CD4-positive, alpha-beta T cell treated with Interleukin-4 for 4 hours (primary cell): Measurements from ENCODE around the gene SLC4A8.
"Not testable (repeated sequence)": the region's sequence is repeated elsewhere in the genome, so short reads cannot be mapped to it uniquely, and the experiment has no call there.

Source experiments
- DNase-seq: peaks from one replicate; pipeline ENCODE4 v3.0.0-alpha.2; 2020

Gene SLC4A8

GRCh38 chr12:51430196-51430895 lies 5.7 kb downstream of the SLC4A8 start:
- DNase-seq = no peak

GRCh38 chr12:51432921-51433320 lies 8.3 kb downstream of the SLC4A8 start:
- DNase-seq = no peak

DNA sequence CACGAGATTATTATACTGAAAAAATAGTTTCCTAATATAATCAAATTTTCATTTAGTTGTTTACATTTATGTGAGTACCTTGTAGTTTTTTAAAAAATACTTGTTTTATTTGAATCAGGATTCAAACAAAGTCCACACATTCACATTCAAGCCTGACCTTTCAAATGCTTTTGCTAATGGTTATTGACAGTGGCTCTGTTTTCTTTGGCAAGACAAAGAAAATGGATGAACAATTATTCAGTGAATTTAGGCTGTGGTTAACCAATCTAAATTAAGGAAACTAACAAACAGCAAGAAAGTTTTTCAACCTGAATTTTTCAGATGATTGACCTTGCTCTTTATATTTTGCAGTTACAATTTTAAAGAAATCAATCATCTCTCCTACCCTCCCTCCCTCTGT lies 9.7 kb downstream of the SLC4A8 start:
- no peak for DNase-seq

GRCh38 chr12:51437431-51437830 lies 12.8 kb downstream of the SLC4A8 start:
- DNase-seq = no peak

DNA sequence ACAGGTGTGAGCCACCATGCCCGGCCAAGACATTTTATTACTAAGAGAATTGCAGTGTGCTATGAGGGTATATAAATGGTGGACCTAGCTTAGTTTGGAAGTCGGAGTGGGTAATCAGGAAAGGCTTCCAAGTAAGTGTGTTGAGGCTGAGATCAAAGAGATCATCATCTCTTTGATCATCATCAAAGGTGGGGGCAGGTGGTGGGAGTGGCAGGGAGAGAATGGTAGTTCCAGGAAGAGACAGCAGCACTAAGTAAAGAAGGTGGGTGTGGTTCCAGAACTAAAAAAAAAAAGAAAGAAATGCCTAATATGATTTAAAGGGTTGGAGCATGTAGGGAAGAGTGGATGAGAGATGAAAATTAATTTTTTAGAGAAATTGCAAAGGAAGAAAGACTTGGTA lies 14.7 kb downstream of the SLC4A8 start:
- no peak for DNase-seq

DNA sequence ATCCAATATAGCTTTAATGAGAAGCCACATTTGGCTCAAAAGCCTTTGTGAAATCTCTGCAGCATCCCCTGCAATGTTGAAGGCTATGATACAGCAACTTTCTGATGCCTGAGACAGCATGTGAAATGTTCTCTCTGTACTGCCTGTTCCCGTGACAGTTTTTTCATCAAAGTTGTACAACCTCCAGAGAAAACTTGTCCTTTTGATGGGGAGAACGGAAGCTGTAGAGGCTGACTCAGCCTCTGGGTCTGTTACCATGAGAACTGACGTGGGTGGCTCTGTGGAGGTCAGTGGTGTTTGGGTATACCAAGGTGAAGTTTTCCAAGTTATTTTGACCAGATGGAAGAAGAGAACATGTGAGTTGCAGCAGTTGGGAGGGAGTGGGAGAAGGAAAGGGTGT lies 17.0 kb downstream of the SLC4A8 start:
- no peak for DNase-seq

DNA sequence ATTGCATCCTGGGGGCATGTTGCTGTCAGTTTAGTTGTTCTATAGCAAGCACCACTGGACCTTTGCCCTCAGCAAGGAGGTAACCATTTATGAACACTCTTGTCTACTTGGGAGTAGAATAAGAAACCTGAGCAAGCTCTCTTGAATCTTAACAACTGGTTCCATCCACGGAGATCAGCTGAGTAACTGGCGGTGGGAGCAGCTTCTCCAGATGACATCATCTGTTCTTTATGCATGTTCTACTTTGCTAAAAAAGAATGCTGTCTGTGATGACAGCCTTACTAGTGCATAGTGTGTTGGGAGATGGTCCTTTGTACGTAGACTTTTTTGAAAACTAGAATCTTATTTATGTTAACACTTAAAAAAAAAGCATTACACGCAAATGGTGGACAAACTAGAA lies 17.7 kb downstream of the SLC4A8 start:
- no peak for DNase-seq

GRCh38 chr12:51443573-51443972 lies 18.9 kb downstream of the SLC4A8 start:
- DNase-seq = no peak

DNA sequence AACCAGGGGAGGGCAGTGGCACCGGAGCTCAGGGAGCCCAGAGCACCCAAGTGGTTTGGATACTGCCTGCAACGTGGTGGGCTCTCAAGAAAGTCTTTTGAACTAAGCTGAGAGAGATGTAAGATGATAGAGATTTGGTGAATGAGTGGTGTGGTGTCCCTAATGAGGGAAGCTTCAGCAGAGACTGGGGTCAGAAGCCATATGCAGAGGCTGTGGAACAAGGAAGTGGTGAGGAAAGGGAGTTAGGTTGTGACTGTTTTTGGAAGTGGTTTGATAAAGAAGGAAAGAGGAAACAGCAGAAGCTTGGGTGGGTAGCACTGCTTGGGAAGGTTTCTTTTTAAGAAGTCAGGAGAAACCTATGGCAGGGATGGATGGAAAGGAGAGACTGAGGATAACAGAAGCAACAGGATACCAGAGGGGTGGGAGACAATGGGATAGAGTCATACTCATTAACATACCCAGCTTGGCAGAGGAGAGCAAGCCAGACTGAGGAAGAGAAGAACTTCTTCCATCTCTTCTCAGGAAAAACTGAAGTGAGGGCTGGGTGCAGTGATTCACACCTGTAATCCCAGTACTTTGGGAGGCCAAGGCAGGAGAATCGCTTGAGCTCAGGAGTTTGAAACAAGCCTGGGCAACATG lies 24.1 kb downstream of the SLC4A8 start:
- DNase-seq = no peak

DNA sequence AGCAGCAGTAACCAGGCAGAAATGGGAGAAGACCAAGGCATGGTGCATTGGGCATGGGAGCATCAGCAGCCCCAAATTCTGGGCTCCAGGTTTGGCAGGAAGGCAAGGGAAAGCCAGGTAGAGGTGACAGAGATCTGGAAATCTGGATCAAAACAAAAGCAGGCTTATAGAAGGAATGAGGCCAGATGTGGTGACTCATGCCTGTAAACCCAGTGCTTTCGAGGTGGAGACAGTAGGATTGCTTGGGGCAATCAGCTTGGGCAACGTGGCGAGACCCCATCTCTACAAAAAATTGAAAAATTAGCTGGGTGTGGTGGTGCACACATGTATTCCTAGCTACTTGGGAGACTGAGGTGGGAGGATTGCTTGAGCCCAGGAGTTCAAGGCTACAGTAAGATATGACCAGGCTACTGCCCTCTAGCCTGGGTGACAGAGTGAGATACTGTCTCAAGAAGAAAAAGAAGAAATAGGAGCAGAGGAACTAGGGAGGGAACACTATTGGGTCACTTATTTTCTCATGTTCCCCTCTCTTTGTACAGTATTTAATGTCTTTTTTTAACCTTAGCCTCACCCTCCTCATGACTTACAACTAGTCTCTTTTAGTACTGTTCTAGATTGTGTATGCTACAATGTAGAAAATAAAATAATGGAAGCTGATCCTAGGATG lies 25.1 kb downstream of the SLC4A8 start:
- DNase-seq = no peak

DNA sequence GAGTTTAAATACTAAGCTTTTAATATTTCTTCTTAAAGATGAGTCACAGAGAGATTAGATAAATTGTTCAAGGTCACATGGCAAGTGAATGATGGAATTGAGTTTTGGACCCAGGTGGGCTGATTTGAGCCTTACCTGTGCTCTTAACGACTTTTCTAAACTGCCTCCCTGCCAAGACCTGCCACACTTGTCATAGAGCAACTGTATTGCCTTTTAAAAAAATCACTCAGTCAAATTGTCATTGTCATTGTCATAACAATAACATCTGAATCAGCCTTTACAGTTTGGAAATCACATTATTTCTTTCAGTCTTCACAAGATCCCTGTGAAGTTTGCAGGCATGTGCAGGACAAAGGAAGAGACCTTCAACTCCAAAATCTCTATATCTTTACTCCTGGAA lies 25.7 kb downstream of the SLC4A8 start:
- DNase-seq = no peak

DNA sequence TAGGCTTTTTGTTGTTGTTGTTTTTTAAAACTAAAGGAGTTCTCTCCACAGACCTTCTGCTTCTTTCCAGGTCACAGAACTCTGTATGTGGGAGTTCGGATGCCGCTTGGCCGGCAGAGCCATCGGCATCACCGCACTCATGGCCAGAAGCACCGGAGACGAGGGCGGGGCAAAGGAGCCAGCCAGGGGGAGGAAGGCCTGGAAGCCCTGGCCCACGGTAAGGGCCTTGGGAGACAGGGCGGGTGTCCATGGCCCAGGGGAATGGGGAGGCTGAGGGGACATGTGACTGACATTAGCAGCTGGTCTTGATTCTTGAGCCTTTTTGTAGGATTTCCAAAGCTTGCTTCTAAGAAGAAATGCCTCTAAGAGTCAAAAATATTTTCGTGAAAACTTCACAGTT lies 26.2 kb downstream of the SLC4A8 start:
- DNase-seq = no peak

- DNase-seq = not testable (repeated sequence)
These were observed 29.4 kb downstream of the SLC4A8 start for GRCh38 chr12:51454016-51454415.

DNA sequence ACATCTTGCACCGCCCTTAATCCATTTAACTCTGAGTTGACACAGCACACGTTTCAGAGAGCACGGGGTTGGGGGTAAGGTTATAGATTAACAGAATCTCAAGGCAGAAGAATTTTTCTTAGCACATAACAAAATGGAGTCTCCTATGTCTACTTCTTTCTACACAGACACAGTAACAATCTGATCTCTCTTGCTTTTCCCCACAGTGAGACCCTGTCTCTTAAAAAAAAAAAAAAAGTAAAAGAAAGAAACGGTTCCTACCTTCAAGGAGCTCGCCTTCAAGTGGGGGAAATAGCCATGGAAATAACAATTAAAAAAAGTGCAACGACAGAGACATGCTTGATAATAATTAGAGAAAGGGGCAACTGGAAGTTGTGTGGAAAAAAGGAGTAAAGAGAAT lies 30.4 kb downstream of the SLC4A8 start:
- DNase-seq = not testable (repeated sequence)

- DNase-seq = no peak
These were observed 34.0 kb downstream of the SLC4A8 start for GRCh38 chr12:51458635-51459034.

- DNase-seq = no peak
These were observed 35.9 kb downstream of the SLC4A8 start for GRCh38 chr12:51460519-51460918.

DNA sequence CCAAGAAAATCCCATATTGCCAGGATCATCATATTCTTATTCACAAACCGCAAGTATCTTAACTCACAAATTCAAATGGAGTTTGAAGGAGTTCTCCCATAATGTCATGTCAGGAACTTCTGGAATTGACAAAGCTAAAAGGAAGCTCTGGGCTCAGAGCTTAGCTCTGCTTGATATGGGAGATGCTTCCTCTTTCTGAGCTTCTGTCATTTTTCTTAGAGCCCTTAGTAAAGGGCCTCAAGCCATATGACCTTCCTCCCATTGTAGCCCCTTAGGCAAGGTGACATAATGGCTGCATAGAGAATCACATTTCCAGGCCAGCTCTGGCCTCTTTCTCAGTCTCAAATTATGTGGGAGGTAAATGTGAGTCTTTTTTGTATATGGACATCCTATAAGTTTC lies 40.9 kb downstream of the SLC4A8 start:
- no peak for DNase-seq

DNA sequence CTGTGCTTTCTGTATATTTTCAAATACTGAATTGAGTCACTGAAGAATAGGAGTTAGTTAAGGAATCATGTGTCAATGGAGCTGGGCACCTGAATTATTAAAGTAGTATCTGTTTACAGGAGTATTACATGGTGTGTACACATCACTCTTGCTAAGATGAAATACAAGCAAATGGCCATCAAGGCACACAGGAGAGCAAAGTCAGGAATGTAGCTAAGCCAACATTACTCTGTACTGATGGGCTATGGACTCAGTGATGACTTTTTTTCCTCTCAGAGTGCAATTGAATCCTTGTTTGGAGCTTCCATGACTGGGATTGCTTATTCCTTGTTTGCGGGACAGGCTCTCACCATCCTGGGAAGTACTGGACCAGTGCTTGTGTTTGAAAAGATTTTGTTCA lies 45.5 kb downstream of the SLC4A8 start:
- no peak for DNase-seq

DNA sequence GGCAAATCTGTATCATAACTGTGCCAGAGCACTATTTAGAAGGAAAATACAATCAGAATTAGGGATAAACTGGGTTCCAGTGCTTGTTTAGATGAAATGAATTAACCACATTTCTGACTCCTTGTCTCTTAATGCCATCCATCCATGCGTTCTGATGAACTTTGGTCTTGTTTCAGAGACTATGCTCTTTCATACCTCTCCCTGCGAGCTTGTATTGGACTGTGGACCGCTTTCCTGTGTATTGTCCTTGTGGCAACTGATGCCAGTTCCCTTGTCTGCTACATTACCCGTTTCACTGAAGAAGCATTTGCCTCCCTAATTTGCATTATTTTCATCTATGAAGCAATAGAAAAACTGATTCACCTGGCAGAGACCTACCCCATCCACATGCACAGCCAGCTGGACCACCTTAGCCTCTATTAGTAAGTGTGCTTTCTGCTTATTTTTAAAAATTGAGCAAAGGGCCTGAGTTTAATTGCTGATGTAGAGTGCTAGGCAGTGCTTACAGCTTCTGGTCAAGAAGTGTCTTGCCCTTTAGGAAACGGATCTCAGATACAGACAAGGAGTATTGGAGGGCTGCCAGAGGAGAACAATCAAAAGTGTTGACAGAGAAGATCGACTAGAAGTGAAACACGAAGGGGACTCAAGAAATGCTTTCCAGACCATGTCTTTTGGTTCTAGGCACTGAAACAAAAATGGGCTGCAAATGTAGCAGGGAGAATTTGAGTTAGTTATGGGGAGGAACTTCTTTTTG lies 46.7 kb downstream of the SLC4A8 start:
- DNase-seq = no peak

DNA sequence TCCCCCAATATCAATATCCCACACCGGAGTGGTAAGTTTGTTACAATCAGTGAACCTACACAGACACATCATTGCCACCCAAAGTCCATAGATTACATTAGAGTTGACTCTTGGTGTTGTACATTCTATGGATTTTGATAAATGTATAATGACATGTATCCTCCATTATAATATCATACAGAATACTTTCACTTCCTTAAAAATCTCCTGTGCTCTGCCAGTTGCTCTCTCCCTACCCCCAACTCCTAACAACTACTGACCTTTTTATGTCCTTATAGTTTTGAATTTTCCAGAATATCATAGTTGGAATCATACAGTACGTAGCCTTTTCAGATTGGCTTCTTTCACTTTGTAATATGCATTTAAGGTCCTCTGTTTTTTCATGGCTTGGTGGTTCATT lies 48.4 kb downstream of the SLC4A8 start:
- DNase-seq = no peak

- no peak for DNase-seq
These were observed 49.3 kb downstream of the SLC4A8 start for GRCh38 chr12:51473947-51474346.

DNA sequence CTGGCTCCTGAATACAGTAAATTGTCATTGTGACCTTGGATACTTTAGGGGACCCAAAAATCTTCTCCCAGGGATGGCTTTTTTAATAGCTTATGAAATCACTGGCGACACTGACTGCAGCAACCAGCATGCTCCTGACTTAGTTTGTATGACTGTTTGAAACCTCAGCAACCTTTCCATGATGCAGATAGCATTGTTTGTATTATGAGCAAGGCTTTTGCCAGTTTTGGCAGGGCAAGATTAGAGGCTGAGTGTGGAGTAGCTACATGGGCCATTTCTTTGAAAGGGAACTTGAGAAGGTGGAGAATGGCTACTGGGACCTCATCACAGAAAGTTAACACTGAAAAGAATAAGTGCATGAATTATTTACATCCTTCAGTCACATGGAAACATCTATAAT lies 50.9 kb downstream of the SLC4A8 start:
- no peak for DNase-seq

DNA sequence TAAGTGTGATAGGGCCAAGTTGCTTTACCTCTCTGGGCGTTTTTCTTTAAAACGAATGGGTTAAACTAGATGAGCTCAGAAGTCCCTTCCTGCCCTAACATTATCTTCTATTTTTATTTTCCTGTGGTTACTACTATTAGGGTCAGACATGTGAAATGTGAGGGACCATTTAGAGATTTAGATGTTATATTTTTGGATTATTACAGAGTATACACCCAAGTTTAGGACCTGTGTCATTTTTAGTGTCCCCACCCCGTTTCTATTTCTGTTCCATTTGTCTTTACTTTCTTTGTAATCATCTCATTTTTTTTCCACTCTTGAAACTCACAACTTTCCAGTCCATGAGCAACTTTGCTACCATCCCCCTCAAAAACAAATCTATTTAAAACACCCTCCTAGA lies 56.3 kb downstream of the SLC4A8 start:
- no peak for DNase-seq
